ACC112 (cell line): Measurements from ENCODE around the gene NOL4.

ENCODE experiments used
- H2AFZ ChIP-seq: fragments of 200-600 bp; sonication (generic); one replicate; pipeline ENCODE4 v1.6.0; 2017; ENCODE audit warnings: antibody characterized with exemption, low read length; ENCODE audit not compliant: unreplicated experiment
- H3K27ac ChIP-seq: fragments of 200-600 bp; sonication (generic); 2 replicates; pipeline ENCODE4 v1.5.1; 2014; ENCODE audit warnings: low read depth, mild to moderate bottlenecking, antibody characterized with exemption, low read length, moderate library complexity
- H3K27me3 ChIP-seq: fragments of 200-600 bp; sonication (generic); 2 replicates; pipeline ENCODE4 v1.6.1; 2014; ENCODE audit warnings: mild to moderate bottlenecking, antibody characterized with exemption, low read length, moderate library complexity, mixed read lengths; ENCODE audit not compliant: insufficient read depth
- H3K36me3 ChIP-seq: fragments of 200-600 bp; sonication (generic); 2 replicates; pipeline ENCODE4 v1.6.1; 2016; ENCODE audit warnings: mild to moderate bottlenecking, antibody characterized with exemption, low read length, moderate library complexity, mixed read lengths; ENCODE audit not compliant: insufficient read depth
- H3K4me1 ChIP-seq: fragments of 200-600 bp; sonication (generic); one replicate; pipeline ENCODE4 v1.6.1; 2016; ENCODE audit warnings: low read length, mixed read lengths; ENCODE audit not compliant: insufficient read depth, unreplicated experiment, control insufficient read depth
- H3K4me3 ChIP-seq: fragments of 200-600 bp; sonication (generic); 2 replicates; pipeline ENCODE4 v1.5.1; 2014; ENCODE audit warnings: mild to moderate bottlenecking, low read depth, low read length
- H3K79me2 ChIP-seq: fragments of 200-600 bp; sonication (generic); one replicate; pipeline ENCODE4 v1.6.0; 2016; ENCODE audit warnings: low read length; ENCODE audit not compliant: control insufficient read depth, unreplicated experiment, insufficient read depth

The NOL4 gene

GRCh38 chr18:34194239-34194638 lies 30.5 kb downstream of the NOL4 start:
- Histone ChIP-seq H3K27me3 (peaks cover 35% of the 10 kb centered on the region), H3K27ac (no peak overlapping the region), H3K79me2 (no peaks in the 10 kb centered on the region), H2AFZ (no peak overlapping the region), H3K36me3 (no peaks in the 10 kb centered on the region), H3K4me1 (no peaks in the 10 kb centered on the region), H3K4me3 (no peak overlapping the region)

GRCh38 chr18:34189656-34190435 lies 34.9 kb downstream of the NOL4 start:
- H3K27ac ChIP-seq = no peak overlapping the region
- peaks cover 15% of the 10 kb centered on the region for H3K27me3 ChIP-seq

More at GRCh38 chr18:34189656-34190435, 34.9 kb downstream of the NOL4 start:
- H3K36me3 ChIP-seq = no peaks in the 10 kb centered on the region
- H3K4me1 ChIP-seq = no peaks in the 10 kb centered on the region
- no peaks in the 10 kb centered on the region for H3K79me2 ChIP-seq
- no peak overlapping the region for H3K4me3 ChIP-seq
- H2AFZ ChIP-seq = no peak overlapping the region
